Muscle of leg (tissue), 11 donors: ENCODE measurements around the gene LIPJ. TPM values are rescaled to one million over a fixed set of nuclear protein-coding genes. Genes with fewer than 3 reads are reported as not detected.
A peak's percentile ranks its signal among the peaks of the same experiment; 100 is the strongest.

Experiments used
- DNase-seq: peaks from one replicate; pipeline ENCODE4 v3.0.0; 2013
- H3K27ac ChIP-seq: one replicate; pipeline ENCODE4 v1.5.1; 2013; ENCODE audit warnings: mild to moderate bottlenecking, low read length, control low read depth
- H3K27me3 ChIP-seq: one replicate; pipeline ENCODE4 v1.6.1; 2013; ENCODE audit warnings: low read length; ENCODE audit not compliant: control insufficient read depth, insufficient read depth
- H3K36me3 ChIP-seq: one replicate; pipeline ENCODE4 v1.6.1; 2013; ENCODE audit warnings: low read length; ENCODE audit not compliant: control insufficient read depth, insufficient read depth
- H3K4me1 ChIP-seq: one replicate; pipeline ENCODE4 v1.6.1; 2013; ENCODE audit warnings: low read length; ENCODE audit not compliant: control insufficient read depth, insufficient read depth
- H3K4me3 ChIP-seq: one replicate; pipeline ENCODE4 v1.5.1; 2013; ENCODE audit warnings: low read length, control low read depth
- H3K9me3 ChIP-seq: replicated peaks from 2 replicates; pipeline ENCODE4 v1.6.1; 2013; ENCODE audit warnings: low read depth, low read length; ENCODE audit not compliant: control insufficient read depth
- WGBS: methylation state at CpG from one replicate; pipeline ENCODE4 v1.1.5; 2013; ENCODE audit warnings: missing lambda C conversion rate; ENCODE audit not compliant: insufficient coverage; 5-methylcytosine and 5-hydroxymethylcytosine counted together
- polyA plus RNA-seq, 8 donors: library from polyadenylated mRNA; unstranded; fragments of 120-200 nt; gene quantifications; one replicate each; pipeline versions ENCODE4 v1.2.1 to v1.2.3, GENCODE V29; 2013; ENCODE audit warnings: inconsistent platforms in 1 of 8, low replicate concordance in 1 of 8; ENCODE audit not compliant: insufficient read length in 8 of 8, insufficient read depth in 1 of 8
- total RNA-seq: library from RNA; stranded (reverse); fragments of 120-200 nt; gene quantifications from one replicate; pipeline ENCODE4 v1.2.4, GENCODE V29; 2013

The LIPJ gene
- total and polyA plus RNA-seq, 9 donors = 0.07 to 0.13 (median 0.09) TPM; not detected in 5

GRCh38 chr10:88553116-88553752 is 33.3 kb upstream of the LIPJ start:
- Histone ChIP-seq H3K4me3 (no peak overlapping the region), H3K9me3 (no peaks in the 10 kb centered on the region), H3K27me3 (no peaks in the 10 kb centered on the region), H3K36me3 (no peaks in the 10 kb centered on the region), H3K4me1 (no peaks in the 10 kb centered on the region), H3K27ac (no peak overlapping the region)
- WGBS = no CpG with 5 or more reads among the region's 2 CpGs
- DNase-seq = peak; percentile 80

GRCh38 chr10:88555190-88555908 is 31.2 kb upstream of the LIPJ start:
- Histone ChIP-seq H3K9me3 (no peaks in the 10 kb centered on the region), H3K36me3 (no peaks in the 10 kb centered on the region), H3K27me3 (no peaks in the 10 kb centered on the region), H3K27ac (no peak overlapping the region), H3K4me3 (no peak overlapping the region), H3K4me1 (no peaks in the 10 kb centered on the region)
- 77% methylated on average over 3 of the region's 7 CpGs for WGBS
- no peak for DNase-seq

- H3K36me3 ChIP-seq = no peaks in the 10 kb centered on the region
- H3K4me1 ChIP-seq = no peaks in the 10 kb centered on the region
- no peaks in the 10 kb centered on the region for H3K27me3 ChIP-seq
- WGBS = no CpG with 5 or more reads among the region's 1 CpG
- no peak for DNase-seq
- no peaks in the 10 kb centered on the region for H3K9me3 ChIP-seq
- H3K27ac ChIP-seq = no peak overlapping the region
- no peak overlapping the region for H3K4me3 ChIP-seq
Observed at GRCh38 chr10:88557256-88557655, 29.3 kb upstream of the LIPJ start.

- no peaks in the 10 kb centered on the region for H3K9me3 ChIP-seq
- no CpG with 5 or more reads among the region's 2 CpGs for WGBS
- no peak overlapping the region for H3K4me3 ChIP-seq
- H3K4me1 ChIP-seq = no peaks in the 10 kb centered on the region
- no peak for DNase-seq
- no peaks in the 10 kb centered on the region for H3K27me3 ChIP-seq
- H3K27ac ChIP-seq = no peak overlapping the region
- H3K36me3 ChIP-seq = no peaks in the 10 kb centered on the region
Observed at GRCh38 chr10:88557658-88558057, 28.9 kb upstream of the LIPJ start.

- H3K27me3 ChIP-seq = no peaks in the 10 kb centered on the region
- H3K9me3 ChIP-seq = no peaks in the 10 kb centered on the region
- no peak for DNase-seq
- no peak overlapping the region for H3K27ac ChIP-seq
- no peaks in the 10 kb centered on the region for H3K36me3 ChIP-seq
- H3K4me3 ChIP-seq = no peak overlapping the region
- 100% methylated on average over 1 of the region's 1 CpG for WGBS
- no peaks in the 10 kb centered on the region for H3K4me1 ChIP-seq
Observed at GRCh38 chr10:88562152-88562551, 24.4 kb upstream of the LIPJ start.

GRCh38 chr10:88565072-88565471 is 21.5 kb upstream of the LIPJ start:
- no CpG with 5 or more reads among the region's 1 CpG for WGBS
- H3K4me3 ChIP-seq = no peak overlapping the region
- H3K4me1 ChIP-seq = no peaks in the 10 kb centered on the region
- H3K36me3 ChIP-seq = no peaks in the 10 kb centered on the region
- H3K27me3 ChIP-seq = no peaks in the 10 kb centered on the region
- peak; percentile 38 for DNase-seq
- H3K9me3 ChIP-seq = no peaks in the 10 kb centered on the region
- no peak overlapping the region for H3K27ac ChIP-seq

- WGBS = 11% methylated on average over 4 of the region's 4 CpGs
- no peaks in the 10 kb centered on the region for H3K36me3 ChIP-seq
- peak overlapping the region; percentile 77 for H3K4me3 ChIP-seq
- DNase-seq = no peak
- H3K4me1 ChIP-seq = peaks cover 3% of the 10 kb centered on the region
- no peaks in the 10 kb centered on the region for H3K9me3 ChIP-seq
- no peak overlapping the region for H3K27ac ChIP-seq
- H3K27me3 ChIP-seq = no peaks in the 10 kb centered on the region
Observed at GRCh38 chr10:88582411-88582805, 4.2 kb upstream of the LIPJ start.

GRCh38 chr10:88582806-88583583 is 3.6 kb upstream of the LIPJ start, which contains the start of gene RNLS:
RNLS (minus strand) TSS chr10:88583318.
- peak within 1 kb of the TSS; percentile 77 for H3K4me3 ChIP-seq
- H3K27ac ChIP-seq = peak within 1 kb of the TSS; percentile 59
- DNase-seq = peak; percentile 75
- no peaks in the 10 kb centered on the region for H3K36me3 ChIP-seq
- no peaks in the 10 kb centered on the region for H3K27me3 ChIP-seq
- H3K9me3 ChIP-seq = no peaks in the 10 kb centered on the region
- H3K4me1 ChIP-seq = peaks cover 3% of the 10 kb centered on the region
- under 1% methylated on average over 57 of the region's 63 CpGs for WGBS

GRCh38 chr10:88583584-88583957 is 3.0 kb upstream of the LIPJ start:
- H3K9me3 ChIP-seq = no peaks in the 10 kb centered on the region
- no CpG with 5 or more reads among the region's 7 CpGs for WGBS
- H3K4me3 ChIP-seq = peak overlapping the region; percentile 77
- no peaks in the 10 kb centered on the region for H3K36me3 ChIP-seq
- peak overlapping the region; percentile 59 for H3K27ac ChIP-seq
- DNase-seq = no peak
- peaks cover 3% of the 10 kb centered on the region for H3K4me1 ChIP-seq
- H3K27me3 ChIP-seq = no peaks in the 10 kb centered on the region

GRCh38 chr10:88592381-88592780 is 5.8 kb downstream of the LIPJ start:
- no peaks in the 10 kb centered on the region for H3K9me3 ChIP-seq
- 89% methylated on average over 1 of the region's 1 CpG for WGBS
- H3K36me3 ChIP-seq = no peaks in the 10 kb centered on the region
- H3K4me3 ChIP-seq = no peak overlapping the region
- DNase-seq = no peak
- H3K27ac ChIP-seq = no peak overlapping the region
- H3K27me3 ChIP-seq = no peaks in the 10 kb centered on the region
- no peaks in the 10 kb centered on the region for H3K4me1 ChIP-seq
